Activated CD8-positive, alpha-beta memory T cell treated with anti-CD3 and anti-CD28 coated beads, Interleukin-2, amount 50 U/mL, for 24 hours (primary cell): ENCODE data around the gene HBZ.
"Not testable (repeated sequence)": the region's sequence is repeated elsewhere in the genome, so short reads cannot be mapped to it uniquely, and the experiment has no call there.

Experiments used
- DNase-seq: peaks from one replicate; pipeline ENCODE4 v3.0.0-alpha.2; 2020; ENCODE audit errors: extremely low read depth

HBZ gene

DNA sequence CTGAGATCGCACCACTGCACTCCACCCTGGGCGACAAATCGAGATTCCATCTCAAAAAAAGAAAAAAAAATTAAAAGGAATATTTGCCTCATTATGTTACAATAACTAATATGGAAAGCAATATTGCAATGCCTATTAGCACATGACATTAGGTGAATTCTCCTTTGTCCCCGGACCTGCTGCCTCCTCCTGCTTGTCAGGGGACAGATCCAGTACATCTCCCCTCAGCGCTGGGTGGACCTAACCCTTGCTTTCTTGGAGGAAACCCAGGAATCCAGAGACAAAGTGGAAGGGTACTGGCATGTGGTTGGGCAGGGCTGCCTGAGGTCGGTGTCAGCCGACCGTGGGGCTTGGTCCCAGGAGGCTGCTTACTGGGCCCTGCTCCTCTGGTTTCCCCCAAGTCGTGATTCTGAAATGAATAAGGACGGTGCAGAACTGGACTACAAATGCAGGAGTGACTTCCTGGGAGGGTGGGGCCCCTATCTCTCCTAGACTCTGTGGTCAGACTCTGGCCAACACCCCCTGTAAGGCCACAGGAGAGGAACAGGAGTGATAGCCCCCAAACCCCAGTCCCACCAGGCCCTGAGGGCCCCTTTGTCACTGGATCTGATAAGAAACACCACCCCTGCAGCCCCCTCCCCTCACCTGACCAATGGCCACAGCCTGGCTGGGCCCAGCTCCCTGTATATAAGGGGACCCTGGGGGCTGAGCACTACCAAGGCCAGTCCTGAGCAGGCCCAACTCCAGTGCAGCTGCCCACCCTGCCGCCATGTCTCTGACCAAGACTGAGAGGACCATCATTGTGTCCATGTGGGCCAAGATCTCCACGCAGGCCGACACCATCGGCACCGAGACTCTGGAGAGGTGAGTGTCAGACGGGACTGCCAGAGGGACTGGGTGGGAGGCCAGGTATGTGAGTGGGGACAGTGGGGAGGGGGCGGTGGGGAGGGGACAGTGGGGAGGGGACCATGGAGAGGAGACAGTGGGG, at the start of gene HBZ:
TSS of gene HBZ (plus strand) at position 504 of the 988 bp plus-strand sequence. CDS start at position 770, 266 bp downstream.
- DNase-seq: no peak

DNA sequence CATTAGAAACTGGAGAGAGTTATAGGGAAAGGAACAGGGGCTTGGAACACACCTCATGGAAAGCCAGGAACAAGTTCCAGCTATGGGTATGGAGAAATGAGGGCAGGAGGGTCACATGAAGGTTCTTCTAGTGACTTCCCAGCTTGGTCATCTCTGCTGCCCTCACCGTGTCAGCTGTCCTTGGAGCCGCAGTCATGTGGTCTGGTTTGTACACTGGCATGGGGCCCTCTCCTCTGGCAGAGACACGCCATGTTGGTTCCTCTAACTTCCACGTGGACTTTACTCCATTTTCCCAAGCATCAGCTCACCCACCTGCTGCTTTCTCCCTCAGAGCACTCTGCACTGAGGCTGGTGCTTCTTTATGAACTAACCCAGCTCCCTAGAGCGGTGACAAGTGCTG, 48.1 kb upstream of the HBZ start:
- no peak for DNase-seq

DNA sequence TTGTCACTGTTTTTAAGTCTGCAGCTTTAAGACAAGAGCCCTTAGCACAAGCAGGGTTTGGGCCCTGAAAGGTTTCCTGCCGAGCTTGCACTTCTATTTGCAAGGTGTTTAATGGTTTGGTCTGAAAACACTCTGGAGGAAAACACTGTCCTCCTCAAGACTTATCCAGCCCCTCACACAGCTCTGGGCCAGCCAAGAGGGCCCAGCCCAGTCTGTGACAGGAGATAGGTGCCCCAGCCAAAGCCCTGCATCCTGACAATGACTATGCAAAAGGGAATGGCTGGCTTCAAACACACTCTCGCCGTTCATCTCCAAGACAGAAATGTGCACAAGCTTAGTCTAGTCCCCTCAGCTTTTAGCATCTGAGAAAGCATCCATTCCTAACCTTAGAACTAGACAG, 47.5 kb upstream of the HBZ start:
- no peak for DNase-seq

DNA sequence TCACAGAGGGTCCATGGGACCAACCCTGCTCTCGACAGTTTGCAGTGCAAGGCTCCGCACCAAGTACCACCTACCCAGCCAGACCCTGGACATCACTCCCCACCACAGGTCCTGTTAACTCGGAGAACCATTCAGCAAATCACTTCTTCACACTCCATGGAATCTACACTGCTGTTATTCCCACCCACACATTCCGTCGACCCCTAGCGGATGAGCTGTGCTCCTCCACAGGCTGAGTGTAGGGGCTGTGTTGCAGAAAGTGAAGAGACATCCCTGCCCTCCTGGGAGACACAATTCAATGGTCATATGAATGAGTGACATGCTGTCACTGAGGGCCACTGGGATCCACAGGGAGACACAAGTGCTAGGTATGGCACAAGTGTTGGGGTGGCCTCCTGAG, 46.9 kb upstream of the HBZ start:
- no peak for DNase-seq

DNA sequence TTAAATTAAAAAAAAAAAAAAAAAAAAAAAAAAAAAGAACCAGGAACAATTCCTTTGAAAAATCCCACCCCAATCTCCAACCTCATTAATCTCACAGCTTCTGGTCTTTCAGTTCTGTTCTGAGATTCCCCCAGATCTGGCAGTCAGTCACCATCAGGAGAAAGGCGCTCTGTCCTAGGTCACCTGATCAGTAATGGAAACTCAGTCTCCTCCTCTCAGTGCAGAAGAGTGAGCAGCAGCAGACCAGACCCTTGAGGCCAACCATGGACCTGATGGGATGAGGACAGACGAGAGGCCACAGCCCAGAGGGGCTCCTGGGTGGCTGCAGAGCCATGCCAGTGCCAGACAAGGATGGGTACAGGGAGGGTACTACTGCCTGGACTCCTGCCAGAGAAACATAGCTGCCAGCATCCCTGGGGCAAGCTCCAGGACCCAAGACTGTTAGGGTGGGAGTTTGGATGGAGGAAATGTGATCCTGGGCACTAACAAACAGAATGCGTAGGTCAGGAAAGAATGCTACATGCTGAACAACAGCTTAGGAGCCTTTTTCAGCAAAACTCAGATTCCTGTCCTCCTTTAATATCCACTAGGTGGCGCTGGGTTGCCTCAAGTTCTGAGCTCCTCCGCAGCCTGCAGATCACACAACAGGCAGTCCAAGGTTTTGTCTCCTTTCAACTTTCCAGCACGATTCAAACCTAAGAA, 45.7 kb upstream of the HBZ start:
- peak; percentile 13 for DNase-seq

DNA sequence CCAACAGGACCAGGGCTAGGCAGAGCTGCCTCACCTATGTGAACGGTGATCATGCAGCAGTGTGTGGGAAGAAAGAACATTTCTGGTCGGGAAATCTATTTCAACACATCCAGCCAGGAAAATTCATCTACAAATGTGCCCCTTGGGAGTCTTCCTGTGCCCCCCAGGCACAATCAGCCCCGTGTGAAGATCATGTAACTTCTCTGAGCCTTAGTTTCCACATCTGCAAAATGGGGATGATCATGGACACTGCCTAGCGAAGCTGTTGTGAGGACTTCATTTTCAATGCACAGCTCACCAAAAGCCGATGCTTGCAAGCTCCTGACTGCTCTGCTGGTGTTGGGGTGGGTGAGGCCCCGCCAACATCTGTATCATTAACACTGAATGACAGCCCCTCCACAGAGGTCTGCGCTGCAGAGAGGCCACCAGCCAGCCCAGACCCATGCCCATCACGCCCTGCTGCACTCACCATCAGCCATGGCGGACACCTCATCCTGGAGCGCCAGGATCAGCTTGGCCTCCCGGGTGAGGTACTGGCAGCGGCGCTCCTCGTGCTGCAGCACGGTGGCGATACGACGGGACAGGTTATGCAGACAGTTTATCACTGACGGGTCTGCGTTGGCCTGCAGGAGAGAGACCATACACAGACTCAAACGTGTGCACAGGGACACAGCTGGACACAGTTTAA, 40.1 kb upstream of the HBZ start:
- no peak for DNase-seq

DNA sequence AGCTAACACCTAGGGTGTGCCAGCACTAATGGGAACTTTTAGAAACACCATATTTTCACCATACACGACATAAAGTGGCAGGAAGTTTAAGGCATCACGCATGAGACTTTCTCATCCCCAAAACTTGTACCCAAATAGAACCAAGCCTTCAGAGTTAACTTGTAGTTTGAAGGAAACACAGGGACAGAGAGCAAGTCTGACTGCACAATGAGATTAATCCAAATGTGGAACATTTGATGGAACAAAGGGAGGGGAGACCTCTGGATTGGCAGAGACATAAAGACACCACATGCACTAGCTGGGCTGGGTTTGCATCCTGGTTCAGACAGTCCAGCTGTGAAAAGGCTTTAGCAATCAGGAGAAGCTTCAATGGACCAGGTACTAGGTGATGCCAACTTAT, 38.1 kb upstream of the HBZ start:
- no peak for DNase-seq

DNA sequence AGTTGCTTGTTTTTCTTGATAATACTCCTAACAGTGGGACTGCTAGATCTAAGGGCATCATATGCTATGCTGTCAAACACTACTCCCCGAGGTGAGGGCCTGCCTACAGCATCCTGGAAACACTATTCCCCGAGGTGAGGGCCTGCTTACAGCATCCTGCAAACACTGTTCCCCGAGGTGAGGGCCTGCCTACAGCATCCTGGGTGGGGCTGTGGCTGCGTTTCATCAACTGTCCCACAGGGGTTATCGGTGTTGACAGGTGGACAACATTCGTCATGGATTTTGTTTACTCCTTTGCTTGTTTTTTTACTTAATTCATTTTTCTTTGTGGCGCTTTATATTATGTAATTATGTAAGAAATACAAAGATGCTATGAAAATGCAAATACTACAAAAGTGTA, 36.4 kb upstream of the HBZ start:
- no peak for DNase-seq

DNA sequence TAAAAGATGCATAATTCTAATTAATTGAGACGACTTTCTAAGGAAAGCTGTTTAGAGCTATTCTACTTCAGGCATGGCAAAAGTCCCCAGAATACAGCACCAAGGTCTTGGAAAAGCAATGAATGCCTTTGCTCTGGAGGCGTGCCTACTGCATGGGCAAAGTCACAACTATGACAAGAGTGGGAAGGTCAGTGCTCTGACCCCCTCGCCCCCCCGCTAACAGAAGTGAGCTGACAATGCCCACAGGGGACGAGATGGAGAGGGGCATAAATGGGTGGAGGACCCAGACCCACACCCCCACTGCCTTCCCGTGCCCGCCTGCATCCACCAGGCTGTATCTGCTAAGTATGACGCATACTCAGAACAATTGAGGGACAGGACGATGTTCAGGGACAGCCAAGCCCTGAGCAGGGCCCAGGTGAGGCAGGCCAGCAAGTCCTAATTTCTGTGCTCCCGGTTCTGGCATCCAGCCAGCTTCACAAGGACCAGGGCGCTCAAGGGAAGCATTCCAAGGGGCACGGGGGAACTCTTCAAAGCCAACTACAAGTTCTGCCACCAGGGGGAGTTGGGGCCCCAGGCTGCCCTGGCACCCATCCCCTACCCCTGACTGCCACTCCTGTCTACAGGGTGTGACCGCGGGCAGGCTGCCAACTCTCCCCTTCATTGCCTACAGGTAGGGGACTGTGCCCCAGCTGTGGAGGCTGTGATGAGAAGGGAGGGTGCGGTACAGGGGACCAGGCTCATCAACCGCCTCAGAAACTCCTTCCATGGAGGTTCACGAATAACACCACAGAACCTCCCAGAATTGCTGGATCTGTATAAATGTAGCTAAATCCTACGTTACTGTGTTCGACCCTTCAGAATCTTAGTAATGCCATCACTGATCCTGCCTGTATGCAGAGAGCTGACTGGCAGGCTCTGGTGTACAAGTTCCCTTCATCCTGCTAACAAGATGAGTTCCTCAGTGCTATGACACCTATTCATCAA, 34.8 kb upstream of the HBZ start:
- DNase-seq: peak; percentile 25

DNA sequence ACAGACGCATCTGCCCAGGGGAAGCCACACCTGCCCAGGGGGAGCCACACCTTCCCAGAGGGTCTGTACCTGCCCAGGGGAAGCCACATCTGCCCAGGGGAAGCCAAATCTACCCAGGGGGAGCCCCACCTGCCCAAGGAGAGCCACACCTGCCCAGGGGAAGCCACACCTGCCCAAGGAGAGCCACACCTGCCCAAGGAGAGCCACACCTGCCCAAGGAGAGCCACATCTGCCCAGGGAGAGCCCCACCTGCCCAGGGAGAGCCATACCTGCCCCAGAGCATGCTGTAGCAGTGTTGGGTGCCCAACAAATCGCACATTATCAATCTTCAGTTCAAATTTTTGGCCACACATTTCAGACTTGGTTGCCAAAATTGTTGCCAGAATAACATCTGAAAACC, 33.6 kb upstream of the HBZ start:
- DNase-seq: no peak

DNA sequence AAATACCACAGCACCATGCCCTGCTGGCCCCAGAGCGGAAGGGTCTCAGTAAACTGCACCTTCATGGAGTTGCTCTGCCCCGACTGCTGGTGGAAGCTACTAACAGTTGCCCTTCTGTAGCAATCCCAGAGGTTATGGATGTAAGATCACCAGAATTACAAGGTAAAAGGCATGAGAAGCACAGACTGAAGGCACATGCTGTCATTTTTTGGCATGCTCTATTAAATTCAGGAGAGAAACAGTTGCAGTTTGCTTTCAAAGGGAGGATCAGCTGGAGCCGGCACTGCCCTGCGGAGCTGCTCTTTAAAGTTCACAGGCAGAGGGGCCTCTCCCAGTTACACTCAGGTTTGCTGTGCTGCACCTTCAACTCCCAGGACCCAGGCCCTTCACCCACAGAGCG, 33.1 kb upstream of the HBZ start:
- DNase-seq: no peak

DNA sequence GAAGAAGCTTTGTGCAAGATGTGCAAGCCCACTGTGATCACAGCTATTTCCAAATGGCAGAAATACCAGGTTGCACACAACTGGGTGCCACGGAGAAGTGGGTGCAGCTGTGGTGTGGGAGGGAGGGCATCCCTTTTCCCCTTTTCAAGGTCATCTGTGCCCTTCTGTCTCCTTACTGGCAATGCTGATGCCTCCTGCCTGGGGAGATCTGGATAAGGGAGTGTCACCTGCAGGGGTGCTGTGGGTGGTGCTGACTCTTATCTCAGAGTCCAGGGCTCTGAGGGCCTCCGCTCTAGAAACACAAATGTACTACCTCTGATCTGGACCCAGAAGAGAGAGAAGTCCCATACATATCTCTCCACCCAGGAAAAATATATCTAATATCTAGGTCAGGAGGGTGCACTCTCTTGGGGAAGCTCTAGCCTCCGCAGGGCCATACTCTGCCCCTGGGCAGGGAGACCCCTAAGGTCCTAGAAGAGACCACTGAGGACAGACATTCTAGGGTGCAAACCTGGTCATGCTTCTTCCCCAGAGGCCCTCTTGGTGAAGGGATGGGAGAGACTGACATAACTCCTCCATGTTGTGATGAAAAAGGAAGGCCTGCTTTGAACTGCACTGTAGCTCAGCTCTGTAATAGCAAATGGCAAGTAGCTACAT, 32.5 kb upstream of the HBZ start:
- no peak for DNase-seq

DNA sequence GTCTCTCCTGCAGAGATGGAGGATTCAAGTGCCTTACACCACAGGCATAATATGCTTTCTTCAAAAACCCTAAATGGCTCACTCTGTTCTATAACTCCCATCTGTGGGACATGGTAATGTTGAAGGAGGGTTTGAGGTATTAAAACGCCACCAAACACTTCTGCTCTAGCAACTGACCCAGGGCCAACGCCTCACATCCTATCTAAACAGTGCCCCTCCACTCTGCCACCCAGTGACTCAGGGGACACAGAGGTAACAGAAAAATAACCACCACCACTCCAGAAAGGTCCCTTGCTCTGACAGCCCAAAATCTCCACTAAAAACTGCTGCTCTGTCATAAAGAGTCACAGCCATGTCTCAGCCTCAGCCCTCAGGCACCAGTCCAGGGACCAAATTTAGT, 31.7 kb upstream of the HBZ start:
- no peak for DNase-seq

DNA sequence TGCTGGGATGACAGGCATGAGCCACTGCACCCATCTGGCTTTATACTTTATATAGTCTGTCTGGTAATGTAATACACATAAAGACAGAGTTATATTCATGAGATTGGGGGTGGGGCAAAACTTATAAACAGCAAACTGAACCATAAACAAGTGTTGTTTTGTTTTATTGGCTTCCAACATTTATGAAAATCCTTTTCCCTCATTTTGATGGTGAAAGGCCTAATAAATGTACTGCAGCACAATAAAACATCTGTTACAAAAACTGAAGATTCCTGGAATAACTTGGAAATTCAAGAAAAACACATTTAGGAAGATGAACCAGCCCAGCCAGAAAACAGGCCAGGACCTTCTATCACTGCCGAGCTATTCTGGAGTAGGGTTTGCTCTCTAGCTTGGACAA, 30.1 kb upstream of the HBZ start:
- DNase-seq: no peak

DNA sequence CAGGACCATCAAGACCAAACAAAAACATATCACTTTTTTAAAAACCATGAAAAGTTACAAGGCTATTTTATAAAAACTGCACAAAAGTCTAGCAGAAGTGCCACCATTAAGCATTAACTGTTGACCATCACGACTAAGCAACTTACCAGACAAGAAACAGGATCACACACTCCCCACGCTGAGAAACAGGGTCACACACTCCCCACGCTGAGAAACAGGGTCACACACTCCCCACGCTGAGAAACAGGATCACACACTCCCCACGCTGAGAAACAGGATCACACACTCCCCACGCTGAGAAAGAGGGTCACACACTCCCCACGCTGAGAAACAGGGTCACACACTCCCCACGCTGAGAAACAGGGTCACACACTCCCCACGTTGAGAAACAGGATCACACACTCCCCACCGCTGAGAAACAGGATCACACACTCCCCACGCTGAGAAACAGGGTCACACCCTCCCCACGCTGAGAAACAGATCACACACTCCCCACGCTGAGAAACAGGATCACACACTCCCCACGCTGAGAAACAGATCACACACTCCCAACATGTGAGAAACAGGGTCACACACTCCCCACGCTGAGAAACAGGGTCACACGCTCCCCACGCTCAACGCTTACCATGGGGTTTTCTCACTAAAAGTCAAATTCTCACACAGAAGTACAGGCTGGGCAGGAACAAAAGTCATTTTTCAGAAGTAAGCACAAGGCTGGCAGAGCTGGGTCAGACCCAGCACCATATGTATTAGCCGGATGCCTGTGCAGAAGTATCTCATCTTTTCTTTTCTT, 28.7 kb upstream of the HBZ start:
- not testable (repeated sequence) for DNase-seq

DNA sequence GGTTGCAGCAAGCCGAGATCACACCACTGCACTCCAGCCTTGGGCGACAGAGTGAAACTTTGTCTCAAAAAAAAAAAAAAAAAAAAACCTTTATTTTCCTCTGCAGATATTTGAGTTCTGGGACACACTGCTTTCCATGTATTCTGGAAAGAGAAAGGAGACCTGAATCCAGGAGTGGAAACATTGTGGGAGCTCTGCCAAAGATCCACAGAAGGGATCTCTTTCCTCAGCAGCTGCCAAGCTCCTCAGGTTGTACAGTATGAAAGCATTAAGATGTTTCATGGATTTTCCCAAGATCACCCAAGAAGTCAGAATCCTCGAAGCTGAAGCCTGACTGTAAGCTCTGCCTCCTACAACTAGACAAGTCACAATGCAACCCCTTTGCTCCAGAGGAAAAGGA, 27.4 kb upstream of the HBZ start:
- DNase-seq: no peak

DNA sequence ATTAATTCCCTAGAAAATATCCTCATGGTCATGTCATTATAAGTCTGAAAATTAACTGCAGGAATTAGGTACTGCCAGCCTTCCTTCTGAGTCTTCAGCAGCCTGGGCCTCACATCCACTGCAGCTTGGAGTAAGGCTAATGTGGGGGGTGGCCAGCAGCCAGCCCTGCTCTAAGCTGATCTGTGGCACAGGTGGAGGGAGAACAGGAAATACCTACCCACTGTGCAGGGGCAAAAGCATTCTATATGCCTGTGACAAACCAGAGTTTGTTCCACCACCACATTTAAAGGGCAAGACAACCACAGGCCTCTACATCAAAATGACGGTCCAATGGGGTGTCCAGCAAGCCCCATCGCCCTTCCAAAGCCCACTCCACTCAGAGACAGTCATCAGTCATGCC, 23.4 kb upstream of the HBZ start:
- DNase-seq: no peak

DNA sequence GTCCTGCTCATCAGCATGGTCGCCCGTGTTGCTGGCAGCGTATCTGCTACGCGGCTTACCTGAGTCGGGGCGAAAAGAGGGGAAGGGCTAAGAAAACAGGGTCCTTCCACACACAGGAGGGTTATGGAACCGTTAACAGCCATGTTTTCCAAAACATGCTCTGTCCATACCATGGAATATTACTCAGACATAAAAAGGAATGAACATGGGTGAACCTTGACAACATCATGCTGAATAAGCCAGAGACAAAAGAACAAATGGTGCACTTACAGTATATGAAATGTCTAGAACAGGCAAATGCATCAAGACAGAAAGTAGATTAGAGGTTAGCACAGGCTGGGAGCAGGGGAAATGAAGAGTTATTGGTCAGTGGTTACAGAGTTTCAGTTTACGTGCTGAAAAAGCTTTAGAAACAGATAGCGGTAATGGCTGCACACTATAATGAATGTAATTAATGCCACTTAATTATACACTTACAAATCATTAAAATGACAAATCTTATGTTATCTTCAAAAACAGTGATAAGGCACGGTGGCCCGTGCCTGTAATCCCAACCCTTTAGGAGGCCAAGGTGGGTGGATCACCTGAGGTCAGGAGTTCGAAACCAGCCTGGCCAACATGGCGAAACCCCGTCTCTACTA, 21.8 kb upstream of the HBZ start:
- DNase-seq: no peak

DNA sequence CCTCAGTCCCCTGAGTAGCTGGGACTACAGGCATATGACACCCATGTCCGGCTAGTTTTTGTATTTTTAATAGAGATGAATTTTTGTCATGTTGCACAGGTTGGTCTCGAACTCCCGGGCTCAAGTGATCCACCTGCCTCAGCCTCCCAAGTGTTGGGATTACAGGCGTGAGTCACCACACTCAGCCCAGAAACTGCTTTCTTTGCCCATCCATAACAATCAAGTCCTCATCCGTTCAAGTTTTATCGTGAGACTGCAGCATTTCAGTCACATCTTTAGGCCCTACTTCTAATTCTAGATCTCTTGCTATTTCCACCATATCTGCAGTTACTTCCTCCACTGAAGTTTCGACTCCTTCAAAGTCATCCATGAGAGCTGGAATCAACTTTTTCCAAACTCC, 20.3 kb upstream of the HBZ start:
- no peak for DNase-seq
